Midbrain (tissue), 1 donor: ENCODE results near the gene ATP8A1.
A peak's percentile ranks its signal among the peaks of the same experiment; 100 is the strongest.

Experiments
- DNase-seq: peaks from one replicate; lab custom pipeline; 2025; lab: John Stamatoyannopoulos, UW

Gene ATP8A1

GRCh38 chr4:42649870-42650269, 7.0 kb downstream of the ATP8A1 start:
- no peak for DNase-seq

GRCh38 chr4:42646999-42647541, 9.8 kb downstream of the ATP8A1 start:
- DNase-seq: no peak

GRCh38 chr4:42646013-42646784, 10.7 kb downstream of the ATP8A1 start:
- DNase-seq: no peak

GRCh38 chr4:42644897-42645296, 12.0 kb downstream of the ATP8A1 start:
- no peak for DNase-seq

- no peak for DNase-seq
Measured at GRCh38 chr4:42643685-42644084, 13.2 kb downstream of the ATP8A1 start.

GRCh38 chr4:42642845-42643615, 13.9 kb downstream of the ATP8A1 start:
- no peak for DNase-seq

GRCh38 chr4:42642101-42642797, 14.7 kb downstream of the ATP8A1 start:
- DNase-seq: no peak

- DNase-seq: no peak
Measured at GRCh38 chr4:42641656-42642055, 15.2 kb downstream of the ATP8A1 start.

GRCh38 chr4:42641161-42641560, 15.7 kb downstream of the ATP8A1 start:
- DNase-seq: no peak

- DNase-seq: no peak
Measured at GRCh38 chr4:42640613-42641012, 16.3 kb downstream of the ATP8A1 start.

- no peak for DNase-seq
Measured at GRCh38 chr4:42638993-42639392, 17.9 kb downstream of the ATP8A1 start.

GRCh38 chr4:42638321-42638720, 18.6 kb downstream of the ATP8A1 start:
- DNase-seq: no peak

GRCh38 chr4:42637867-42638266, 19.0 kb downstream of the ATP8A1 start:
- DNase-seq: no peak

GRCh38 chr4:42637104-42637503, 19.8 kb downstream of the ATP8A1 start:
- DNase-seq: no peak

- DNase-seq: no peak
Measured at GRCh38 chr4:42636645-42636949, 20.3 kb downstream of the ATP8A1 start.

GRCh38 chr4:42633605-42634388, 23.1 kb downstream of the ATP8A1 start:
- no peak for DNase-seq

GRCh38 chr4:42632653-42633382, 24.1 kb downstream of the ATP8A1 start:
- no peak for DNase-seq

- no peak for DNase-seq
Measured at GRCh38 chr4:42630908-42631307, 26.0 kb downstream of the ATP8A1 start.

- no peak for DNase-seq
Measured at GRCh38 chr4:42628740-42629139, 28.2 kb downstream of the ATP8A1 start.

- peak; percentile 64 for DNase-seq
Measured at GRCh38 chr4:42627885-42628646, 28.8 kb downstream of the ATP8A1 start.
